Heart left ventricle (tissue), 13 donors: Measurements from ENCODE around the gene PTPRC.

Source experiments
- CTCF ChIP-seq, 12 donors: fragments of 200-600 bp; sonication (generic) in 4 of 12; IDR thresholded peaks; one replicate each; pipeline versions ENCODE4 v1.5.0 to v1.8.0; 2018 to 2022; ENCODE audit warnings: antibody characterized with exemption in 12 of 12, mild to moderate bottlenecking in 5 of 12
- POLR2A ChIP-seq, 2 donors: fragments of 450-650 bp; IDR thresholded peaks; one replicate each; pipeline ENCODE4 v1.6.1; 2017; ENCODE audit warnings: antibody characterized with exemption in 2 of 2, mild to moderate bottlenecking in 2 of 2, moderate library complexity in 2 of 2
- donor health status: ischemic (EF 13 %, LVEDD 7.1; RV severe dilation, severe dysfunction).
- donor health status: DM: no; HTN: yes; CAD: no.
- donor health status: DM: no; HTN: no; CAD: no.
- donor health status: ischemic (EF 25% LVEDD 6.9; RV normal size, moderate dysfunction).
- donor health status: ischemic (EF 25% LVEDD 5.7; RV mildly dilated, moderate dysfunction).
- donor health status: ischemic (EF 35%, LVEDD 5.7; RV mildly dilated, moderate dysfunction).
- donor health status: nonischemic (EF 11% LVEDD 7.7; RV severe dilation, severe dysfunction).
- donor health status: DM: yes; HTN: yes; CAD: no.
- donor health status: PGD.
- donor health status: ischemic (EF 29% LVEDD 5.4; RV normal size, mild dysfunction).
- donor health status: nonischemic (EF 23%, LVEDD 6.1; RV moderate dilation, normal function).

DNA sequence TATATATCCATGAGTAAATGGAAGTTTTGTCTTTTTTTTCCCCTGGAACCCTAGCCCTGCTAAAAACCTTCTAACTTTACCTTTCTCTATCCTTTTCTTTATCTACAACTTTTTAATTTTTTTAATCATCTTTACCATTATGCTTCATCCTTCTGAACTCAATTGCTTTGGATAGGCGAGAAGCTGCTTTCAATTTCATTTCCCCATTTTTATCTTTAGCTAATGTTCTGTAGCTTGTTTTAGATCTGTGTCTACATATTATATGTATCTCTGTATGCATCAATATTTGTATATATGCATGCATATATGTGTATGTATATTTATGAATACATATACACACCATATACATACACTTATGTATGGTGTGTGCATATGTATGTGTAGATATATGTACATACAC, 57.4 kb downstream of the PTPRC start:
- TF ChIP-seq CTCF (IDR thresholded peaks at IDR 0.05) (no peak), POLR2A (IDR thresholded peaks at IDR 0.05) (no peak)
